Stimulated activated CD8-positive, alpha-beta memory T cell treated with anti-CD3 and anti-CD28 coated beads, Interleukin-15, amount 100 ng/mL, for 4 hours (primary cell): ENCODE results near the gene RANGAP1.

Experiments
- DNase-seq, 2 donors: peaks; one replicate each; pipeline ENCODE4 v3.0.0-alpha.2; 2020; ENCODE audit warnings: low read depth in 2 of 2

RANGAP1 gene, protein sequence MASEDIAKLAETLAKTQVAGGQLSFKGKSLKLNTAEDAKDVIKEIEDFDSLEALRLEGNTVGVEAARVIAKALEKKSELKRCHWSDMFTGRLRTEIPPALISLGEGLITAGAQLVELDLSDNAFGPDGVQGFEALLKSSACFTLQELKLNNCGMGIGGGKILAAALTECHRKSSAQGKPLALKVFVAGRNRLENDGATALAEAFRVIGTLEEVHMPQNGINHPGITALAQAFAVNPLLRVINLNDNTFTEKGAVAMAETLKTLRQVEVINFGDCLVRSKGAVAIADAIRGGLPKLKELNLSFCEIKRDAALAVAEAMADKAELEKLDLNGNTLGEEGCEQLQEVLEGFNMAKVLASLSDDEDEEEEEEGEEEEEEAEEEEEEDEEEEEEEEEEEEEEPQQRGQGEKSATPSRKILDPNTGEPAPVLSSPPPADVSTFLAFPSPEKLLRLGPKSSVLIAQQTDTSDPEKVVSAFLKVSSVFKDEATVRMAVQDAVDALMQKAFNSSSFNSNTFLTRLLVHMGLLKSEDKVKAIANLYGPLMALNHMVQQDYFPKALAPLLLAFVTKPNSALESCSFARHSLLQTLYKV

DNA sequence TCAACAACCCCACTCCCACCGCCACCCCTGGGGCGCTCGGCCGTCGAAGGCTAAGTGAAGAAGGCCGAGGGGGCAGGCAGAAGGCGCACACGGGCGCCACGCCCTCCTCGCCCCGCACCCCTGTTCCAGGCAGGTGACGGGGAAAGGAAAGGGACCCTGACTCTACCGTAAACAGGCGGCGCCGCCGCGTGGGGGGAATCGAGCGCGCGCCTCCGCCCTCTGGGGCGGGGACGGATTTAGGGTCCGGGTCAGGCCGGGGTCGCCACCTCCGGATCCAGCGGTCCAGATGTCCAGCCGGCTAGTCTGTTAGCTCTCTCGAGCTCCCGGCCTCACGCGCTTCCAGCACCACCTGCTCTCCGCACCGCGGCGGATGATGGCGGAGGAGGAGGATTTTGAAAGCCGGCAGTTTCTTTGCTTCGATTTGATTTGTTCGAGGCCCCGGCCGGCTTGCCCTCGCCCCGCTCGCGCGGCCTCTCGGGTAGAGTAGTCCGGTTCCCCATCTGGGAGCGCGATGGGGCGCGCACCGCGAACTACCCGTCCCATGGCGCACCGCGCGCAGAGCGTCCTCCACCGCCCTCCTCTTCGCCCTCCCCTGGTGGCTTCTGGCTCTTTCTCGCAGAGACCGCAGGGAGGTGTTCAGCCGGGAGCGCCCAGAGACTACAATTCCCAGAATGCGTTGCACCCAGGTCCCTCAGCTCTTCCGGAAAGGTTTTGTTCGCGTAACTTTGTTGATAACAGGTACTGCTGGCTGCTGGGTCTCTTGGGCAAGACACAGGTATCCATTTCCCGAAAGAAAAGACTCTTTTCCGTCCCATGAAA is at the start of gene RANGAP1:
TSS of gene RANGAP1 (minus strand) at position 368 of the 819 bp plus-strand sequence. CDS start 5,143 bp downstream, outside the sequence.
- peak; percentile 97 for DNase-seq

DNA sequence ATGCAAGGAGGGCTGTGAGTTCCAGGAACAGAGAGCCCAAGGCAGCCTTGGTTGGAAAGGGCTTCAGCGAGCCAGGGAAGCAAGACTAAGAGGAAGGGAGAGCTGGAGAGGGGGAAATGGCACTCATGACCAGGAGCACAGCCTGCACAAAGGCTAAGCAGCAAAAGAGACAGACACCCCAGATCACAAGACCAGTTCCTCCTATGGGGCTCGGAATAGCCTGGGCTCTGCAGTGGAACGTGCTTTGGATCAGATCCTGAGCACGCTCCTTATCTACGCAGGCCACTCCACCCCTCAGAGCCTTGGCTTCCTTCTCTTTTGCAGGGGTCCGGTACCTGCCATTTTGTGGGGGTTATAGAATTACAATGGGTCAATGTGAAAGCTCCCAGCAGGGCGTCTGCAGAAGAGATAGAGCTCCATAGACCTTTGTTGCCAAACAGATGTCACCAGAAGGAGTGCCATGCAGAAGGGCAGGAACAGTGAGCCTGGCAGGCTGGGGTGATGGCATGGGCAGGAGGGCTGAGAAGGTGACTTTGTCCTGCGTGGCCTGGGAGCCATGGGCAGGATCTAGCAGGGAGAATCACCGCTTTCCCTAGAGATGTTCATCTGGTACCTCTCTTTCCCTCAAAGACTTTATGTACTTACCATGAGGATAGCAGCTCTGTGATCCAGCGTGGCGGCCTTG is 49.1 kb upstream of the RANGAP1 start:
- no peak for DNase-seq

DNA sequence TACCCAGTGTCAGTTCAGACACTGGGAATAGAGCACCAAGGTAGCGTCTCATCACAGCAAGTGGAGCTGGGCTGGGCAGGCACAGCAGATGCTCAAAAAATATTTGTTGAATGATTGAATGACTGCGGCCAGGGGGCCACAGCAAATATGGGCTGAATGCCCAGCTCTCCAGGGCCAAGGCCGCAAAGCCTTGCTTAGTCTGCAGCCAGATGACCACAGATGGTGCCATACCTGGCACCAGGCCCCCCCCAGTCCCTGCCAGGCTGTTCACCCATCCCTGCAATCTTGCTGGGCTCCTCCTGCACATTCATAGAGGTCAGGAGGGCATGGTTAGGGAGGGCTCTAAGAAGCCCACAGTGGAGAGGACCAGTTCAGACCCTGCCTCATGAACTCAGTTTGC is 48.2 kb upstream of the RANGAP1 start:
- no peak for DNase-seq

DNA sequence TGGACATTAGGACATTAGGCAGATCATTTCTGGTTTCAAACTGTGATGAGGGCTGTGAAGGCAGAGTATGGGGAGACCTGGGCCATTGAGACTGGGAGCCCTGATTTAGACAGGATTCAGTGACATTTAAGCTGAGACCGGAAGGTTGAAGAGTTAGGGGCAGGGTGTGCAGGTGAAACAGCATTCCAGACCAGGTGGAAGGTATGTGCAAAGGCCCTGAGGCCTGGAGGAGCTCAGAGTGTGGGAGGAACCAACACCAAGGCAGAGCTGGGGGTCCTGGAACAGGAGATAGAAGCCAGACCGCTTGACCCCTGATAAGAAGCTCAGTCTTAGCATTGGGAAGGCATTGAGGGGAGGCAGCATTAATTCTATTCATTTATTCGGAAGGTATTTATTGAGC is 47.8 kb upstream of the RANGAP1 start:
- DNase-seq: no peak

DNA sequence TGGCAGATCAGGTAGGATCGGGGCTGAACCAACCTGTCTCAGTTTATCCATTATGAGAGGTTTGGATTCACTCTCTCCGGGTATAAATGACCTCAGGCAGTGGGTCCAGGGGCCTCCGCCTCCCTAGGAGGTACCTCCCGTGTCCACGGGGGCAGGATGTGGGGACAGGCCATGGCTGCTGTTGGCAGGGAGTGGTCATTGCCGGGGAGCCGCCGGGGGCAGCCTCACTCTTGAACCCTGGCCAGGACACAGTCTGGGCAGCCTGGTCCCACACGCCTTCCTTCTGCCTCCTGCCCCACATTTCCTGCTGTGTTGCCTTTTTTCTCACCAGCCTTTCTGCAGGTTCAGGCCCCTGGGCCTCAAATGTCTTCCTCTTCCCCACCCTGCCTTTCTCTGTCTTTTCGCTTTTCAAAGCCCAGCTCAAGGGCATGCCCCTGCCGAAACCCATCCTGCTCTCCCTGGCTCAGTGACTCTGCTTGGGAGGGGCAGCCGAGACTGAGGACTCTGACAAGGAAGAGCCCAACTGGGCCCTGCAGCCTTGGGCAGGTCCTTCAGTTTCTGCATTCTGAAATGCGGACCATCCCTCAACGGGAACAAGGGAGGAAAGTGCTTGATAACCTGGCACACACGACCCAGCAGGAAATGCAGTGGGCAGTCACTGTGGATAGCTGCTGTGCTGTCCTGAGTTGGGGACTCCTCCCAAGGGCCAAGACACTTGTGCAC is 46.4 kb upstream of the RANGAP1 start:
- no peak for DNase-seq

DNA sequence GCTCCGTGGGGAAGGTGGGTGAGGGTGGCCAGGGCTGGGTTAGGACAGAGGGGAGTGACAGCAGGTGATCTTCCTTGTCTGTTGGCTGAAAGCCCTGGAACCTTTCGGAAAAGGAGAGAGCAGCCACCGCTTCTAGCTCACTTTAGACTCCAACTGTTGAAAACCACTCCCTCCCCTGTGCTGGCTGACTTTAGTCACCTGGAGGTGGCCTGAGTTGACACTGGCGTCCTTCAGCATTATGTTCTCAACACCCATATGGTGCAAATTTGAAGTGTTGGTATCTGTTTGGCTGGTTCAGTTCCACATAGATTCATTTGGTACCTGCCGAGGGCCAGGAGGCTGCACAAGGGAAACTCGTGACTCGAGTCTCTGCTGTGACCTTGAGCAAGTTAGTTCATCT is 44.2 kb upstream of the RANGAP1 start:
- no peak for DNase-seq

DNA sequence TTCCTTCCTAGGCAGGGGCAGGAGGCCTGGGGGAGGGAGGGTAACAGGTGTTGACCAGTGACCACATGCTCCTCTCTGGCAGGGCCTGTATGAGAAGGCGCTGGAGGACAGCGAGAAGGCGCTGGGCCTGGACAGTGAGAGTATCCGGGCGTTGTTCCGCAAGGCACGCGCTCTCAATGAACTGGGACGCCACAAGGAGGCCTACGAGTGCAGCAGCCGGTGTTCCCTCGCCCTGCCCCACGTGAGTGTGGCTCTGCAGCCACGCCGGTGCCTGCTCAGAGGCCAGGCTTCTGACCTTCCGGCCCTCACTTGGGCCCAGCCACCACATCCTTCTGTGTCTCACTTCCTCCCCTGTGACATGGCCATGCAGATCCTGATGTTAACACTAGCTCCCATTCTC is 41.1 kb upstream of the RANGAP1 start:
- DNase-seq: no peak

DNA sequence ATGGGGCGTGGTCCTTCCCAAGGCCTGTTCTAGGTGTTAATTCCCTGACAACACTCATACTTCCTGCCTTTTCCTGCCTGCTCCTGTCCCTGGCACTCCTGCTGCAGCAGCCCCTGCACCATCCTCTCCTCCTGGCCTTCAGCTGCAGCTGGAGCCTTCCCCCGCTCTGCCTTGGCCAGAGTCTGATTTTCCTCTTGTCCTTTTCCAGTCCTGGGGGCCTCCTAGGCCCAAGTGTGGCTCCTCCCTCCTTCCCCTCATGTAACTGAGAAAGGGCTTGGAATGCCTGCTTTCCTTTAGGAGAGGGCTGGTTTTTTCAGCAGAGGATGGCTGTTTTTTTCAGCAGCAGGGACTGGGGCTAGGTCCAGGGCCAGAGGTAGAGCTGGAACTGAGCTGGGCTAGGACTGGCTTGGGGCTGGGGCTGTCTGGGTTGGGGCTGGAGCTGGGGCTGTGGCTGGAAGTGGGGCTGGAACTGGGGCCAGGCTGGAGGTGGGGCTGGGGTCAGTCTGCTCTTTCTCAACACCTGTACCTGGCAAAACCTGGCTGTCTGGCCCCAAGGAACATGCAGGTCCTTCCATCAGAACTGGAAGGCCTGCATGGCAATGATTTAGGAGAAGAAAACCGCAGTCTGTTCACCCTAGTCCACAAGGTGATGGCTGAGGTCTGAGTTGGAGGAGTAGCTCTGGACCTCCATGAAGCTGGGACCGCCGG is 39.0 kb upstream of the RANGAP1 start:
- no peak for DNase-seq

DNA sequence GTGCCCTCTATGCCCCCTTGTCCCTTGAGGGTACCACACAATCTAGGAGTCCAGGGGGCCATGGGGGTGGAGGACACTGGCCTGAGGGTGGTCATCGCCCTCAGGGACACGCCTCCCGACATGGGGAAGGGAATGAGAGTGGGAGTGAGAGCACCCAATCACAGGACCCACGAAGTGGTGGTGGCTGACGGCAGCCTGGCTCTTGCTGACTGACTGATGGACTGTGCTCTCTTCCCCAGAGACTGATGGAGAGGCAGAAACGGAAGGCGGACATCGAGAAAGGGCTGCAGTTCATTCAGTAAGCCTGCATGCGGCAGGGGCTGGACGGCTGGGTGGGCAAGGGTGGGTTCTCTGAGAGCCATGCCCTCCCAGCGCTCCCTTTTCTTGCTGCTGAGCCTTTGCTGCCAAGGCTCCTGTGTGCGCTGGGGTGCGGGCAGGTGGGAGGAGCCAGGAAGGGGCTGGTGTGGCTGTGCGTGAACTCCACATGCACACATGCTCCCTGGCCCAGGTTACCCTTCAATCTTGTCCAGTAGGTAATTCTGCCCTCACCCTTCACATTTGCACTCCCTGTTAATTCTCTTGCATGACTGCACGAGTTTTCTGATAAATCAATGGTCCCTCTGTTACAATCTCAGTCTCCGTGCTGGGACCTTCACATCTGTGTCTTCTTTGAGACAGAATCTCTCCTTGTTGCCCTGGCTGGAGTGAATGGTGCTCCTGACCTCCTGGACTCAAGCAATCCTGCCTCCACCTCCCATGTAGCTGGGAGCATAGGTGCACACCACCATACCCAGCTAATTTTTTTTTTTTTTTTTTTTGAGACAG is 34.6 kb upstream of the RANGAP1 start:
- no peak for DNase-seq

DNA sequence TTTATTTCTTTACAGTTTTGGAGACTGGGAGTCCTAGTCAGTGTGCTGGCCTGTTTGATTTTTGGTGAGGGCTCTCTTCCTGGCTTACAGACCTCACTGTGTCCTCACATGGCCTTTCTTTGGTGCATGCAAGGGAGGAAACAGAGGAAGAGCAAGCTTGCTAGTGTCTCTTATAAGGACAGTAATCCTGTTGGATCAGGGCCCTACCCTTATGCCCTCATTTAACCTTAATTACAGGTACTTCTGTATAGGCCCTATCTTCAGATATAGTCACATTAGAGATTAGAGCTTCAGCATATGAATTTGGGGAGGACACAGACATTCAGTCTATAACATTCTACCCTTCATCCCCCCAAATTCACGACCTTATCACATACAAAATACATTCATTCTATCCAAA is 29.6 kb upstream of the RANGAP1 start:
- no peak for DNase-seq

DNA sequence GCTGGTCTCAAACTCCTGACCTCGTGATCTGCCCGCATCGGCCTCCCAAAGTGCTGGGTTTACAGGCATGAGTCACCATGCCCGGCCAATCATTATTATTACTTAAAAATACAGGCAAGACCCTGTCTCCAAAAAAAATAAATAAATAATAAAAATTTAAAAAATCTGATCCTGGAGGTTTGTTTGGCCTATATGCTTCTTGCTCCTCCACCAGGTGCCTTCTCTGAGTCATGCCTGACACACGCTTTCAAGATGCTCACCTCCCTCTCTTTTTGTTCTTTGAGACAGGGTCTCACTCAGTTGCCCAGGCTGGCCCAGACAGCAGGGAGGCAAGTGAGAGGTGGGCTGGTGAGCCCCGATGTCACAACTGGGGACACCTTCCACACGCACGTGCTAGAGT is 28.8 kb upstream of the RANGAP1 start:
- no peak for DNase-seq

DNA sequence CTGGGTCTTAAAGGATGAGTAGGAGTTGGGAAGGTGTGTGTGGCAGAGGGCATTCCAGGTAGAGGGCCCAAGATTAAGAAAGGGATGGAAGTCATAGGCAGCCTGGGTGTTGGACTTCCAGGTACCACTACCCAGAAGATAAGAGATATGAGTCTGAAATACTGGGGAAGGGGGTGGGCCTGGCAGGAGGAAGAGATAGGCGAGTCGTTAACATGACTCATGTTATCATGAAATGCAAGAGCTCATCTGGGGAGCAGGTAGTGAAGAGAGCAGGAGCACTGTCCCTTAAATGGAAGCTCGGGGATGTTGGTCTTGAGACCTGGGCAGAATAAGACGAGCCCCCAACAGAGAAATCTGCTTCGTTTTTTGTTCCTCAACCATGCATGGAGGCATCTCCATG is 25.5 kb upstream of the RANGAP1 start:
- DNase-seq: no peak

DNA sequence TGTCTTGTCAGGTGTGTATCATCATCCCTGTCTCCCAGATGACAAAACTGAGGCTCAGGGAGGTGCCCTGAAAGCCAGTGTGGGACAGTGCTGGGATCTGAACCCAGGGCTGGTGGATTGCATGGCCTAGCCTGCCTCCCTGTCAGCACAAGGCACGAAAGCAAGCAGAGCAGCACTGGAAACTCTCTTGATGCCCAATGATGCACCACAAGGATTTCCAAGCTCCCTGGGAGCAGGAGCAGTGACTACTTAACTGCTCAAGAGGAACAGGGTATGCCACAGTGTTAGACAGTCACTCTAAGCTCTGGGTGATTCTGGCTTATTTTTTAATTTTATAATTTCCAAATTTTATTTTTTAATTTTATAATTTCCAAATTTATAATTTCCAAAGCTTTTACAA is 24.3 kb upstream of the RANGAP1 start:
- DNase-seq: no peak

DNA sequence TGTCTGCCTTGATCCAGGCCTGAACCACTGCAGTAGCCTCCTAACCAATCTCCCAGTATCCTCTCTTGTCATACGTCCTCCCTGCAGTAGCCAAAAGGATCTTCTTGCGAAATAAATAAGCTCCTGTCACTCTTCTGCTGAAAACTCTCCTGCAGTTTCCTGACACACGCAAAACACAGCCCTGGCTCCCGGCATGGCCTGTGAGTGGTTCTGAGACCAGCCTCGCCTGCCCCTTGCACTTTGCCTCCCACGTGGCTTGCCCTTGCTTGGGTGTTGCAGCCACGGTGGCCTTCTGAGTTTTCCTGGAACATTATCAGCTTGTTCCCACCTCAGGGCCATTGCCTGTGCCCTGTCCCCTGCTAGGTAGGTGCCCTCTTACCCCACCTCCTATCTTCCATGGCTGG is 22.6 kb upstream of the RANGAP1 start:
- DNase-seq: no peak

DNA sequence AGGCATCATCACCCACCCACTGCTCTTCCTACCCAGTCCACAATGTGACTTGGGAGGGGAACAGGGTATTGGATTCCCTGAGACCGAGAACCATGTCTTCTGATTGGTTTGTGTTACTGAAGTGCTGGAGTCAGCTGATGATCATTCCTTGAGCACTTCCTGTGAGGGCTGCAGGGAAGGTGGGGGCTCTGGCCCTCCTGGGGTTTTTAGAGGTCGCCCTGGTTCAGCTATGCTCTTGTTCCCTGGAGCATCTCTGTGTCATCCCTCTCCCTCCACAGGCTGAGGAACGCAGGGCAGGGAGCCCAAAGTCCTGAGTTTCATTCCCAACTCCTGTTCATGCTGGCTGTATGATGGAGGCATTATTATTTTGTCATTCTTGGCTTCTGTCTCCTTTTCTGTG is 22.1 kb upstream of the RANGAP1 start:
- DNase-seq: no peak

DNA sequence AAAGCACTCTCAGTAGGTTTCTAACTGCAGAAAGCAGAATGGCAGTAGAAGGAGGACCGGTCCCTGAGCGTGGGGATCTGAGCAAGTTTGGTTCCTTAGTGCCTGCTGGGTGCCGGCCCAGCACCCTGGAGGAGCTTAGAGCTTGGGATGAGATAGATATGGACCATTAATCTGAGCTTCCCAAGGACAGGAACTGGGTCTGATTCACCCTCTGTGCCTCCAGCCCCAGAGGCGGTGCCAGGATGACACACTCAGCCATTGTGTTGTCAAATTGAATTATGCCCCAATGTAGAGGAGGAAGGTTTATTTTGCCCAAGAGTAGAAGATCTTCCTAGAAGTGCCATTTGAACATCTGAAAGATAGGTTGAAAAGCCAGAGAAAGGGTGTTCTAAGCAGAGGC is 19.7 kb upstream of the RANGAP1 start:
- DNase-seq: no peak

DNA sequence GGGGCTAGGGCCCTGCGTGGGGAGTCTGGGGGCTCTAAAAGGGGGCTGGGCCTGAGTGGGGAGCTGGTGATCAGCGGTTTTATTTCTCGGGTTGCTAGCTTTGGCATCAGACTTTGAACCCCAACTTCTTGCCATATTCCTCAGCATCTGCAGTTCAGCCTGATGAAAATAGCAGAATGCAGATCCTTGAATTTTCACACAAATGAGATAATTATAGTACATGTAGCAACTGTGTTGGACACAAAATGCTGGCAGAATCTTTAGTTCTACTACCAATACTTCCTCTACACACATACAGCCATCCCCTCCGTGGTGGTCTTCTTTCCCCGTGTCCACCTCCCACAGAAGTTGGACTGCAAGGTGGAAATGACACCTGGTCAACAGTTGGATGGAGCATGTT is 16.8 kb upstream of the RANGAP1 start:
- DNase-seq: no peak

DNA sequence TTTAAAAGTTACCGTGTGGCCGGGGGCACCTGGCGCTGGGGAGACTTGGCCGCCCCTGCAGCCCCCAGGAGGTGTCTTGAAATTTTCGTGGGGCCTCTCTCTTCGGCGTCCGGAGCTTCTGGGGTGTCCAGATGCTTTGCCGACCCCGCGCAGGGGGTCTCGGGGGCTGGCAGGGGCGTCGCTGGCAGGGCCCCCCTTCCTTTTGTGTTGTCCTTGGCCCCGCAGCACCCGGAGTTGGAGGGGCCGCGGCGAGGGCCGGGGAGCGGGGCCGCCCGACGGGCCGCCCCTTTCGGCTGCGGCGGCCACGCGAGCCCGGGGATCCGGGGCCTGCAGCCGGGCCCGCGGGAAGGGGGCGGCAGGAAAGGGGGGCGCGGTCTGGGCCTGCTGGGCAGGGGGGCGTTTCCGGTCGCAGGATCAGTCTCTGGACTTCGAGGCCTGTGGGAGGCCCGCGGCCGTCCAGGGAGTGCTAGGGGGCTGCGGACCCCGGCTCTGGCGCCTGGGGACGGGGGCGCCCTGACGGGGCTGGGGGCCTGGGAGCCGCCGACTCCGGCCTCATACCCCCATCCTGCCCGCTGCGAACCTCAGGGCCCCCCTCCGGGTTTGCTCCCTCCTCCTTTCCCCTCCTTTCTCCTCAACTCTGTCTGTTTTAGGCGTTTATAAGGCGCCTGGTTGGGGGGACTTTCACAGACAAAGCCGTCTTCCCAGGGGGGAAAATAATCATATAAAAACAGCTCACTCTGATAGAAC is 16.2 kb upstream of the RANGAP1 start:
- DNase-seq: no peak
